Measurements from ENCODE around the gene CNN1.
"Not testable (repeated sequence)": the region's sequence is repeated elsewhere in the genome, so short reads cannot be mapped to it uniquely, and the experiment has no call there.

The CNN1 gene

DNA sequence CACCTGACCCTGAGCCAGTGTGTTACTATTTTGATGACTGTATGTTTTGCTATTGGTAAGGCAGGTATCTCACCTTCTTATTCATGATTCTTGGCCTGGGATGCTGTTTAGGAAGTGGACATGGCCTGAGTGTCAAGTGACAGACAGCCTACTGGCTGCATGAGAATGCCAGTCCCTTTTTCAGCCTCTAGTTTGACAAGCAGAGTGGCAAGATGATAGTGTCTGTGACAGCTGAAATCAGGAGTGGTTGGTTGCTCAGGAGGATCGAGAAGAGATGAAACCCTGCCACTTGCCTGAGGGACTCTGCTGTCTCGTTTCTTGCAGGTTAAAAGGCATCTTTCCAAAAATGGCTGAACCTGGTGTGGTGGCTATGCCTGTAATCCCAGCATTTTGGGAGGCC lies 27.5 kb downstream of the CNN1 start:
- DNase-seq (ENCODE audit: low read depth in 2 of 2): no peak
- TF ChIP-seq, protein P1, sequence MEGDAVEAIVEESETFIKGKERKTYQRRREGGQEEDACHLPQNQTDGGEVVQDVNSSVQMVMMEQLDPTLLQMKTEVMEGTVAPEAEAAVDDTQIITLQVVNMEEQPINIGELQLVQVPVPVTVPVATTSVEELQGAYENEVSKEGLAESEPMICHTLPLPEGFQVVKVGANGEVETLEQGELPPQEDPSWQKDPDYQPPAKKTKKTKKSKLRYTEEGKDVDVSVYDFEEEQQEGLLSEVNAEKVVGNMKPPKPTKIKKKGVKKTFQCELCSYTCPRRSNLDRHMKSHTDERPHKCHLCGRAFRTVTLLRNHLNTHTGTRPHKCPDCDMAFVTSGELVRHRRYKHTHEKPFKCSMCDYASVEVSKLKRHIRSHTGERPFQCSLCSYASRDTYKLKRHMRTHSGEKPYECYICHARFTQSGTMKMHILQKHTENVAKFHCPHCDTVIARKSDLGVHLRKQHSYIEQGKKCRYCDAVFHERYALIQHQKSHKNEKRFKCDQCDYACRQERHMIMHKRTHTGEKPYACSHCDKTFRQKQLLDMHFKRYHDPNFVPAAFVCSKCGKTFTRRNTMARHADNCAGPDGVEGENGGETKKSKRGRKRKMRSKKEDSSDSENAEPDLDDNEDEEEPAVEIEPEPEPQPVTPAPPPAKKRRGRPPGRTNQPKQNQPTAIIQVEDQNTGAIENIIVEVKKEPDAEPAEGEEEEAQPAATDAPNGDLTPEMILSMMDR (IDR thresholded peaks at IDR 0.05; ENCODE audit: low read depth, low read length): no peak
- H3K4me3 ChIP-seq (replicated peaks in 1 of 2; ENCODE audit: low read depth in 2 of 2, low read length in 2 of 2): no peak overlapping the region

DNA sequence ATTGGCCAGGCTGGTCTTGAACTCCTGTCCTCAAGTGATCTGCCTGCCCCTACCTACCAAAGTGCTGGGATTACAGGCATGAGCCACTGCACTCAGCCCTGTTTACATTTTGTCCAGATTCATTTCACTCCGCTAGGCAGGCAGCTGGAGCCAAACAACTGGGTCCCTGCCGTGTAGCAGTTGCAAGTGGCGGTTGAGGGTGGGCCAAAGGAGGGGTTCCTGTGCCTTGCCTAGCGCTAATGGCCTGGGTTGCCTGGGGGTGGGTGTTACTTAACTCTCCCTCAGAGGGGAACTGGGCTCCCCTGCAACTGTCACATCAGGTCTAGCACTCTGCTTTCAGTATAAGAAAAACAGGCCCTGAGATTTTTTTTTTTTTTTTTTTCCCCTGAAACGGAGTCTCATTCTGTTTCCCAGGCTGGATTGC lies 31.4 kb downstream of the CNN1 start:
- DNase-seq (ENCODE audit: low read depth in 2 of 2): no peak
- no peak overlapping the region for H3K4me3 ChIP-seq (replicated peaks in 1 of 2; ENCODE audit: low read depth in 2 of 2, low read length in 2 of 2)
- TF ChIP-seq, protein P1 (IDR thresholded peaks at IDR 0.05; ENCODE audit: low read depth, low read length): no peak

DNA sequence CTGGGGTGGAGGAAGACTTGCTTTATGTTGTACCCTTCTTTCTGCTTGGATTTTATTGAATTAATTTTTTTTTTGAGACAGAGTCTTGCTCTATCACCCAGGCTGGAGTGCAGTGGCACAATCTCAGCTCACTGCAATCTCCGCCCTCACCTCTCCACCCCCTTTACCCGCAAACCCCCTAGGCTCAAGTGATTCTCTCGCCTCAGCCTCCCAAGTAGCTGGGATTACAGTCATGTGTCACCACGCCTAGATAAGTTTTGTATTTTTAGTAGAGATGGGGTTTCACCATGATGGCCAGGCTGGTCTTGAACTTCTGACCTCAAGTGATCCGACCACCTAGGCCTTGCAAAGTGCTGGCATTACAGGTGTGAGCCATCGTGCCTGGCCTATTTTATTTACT lies 34.7 kb downstream of the CNN1 start:
- not testable (repeated sequence) for H3K4me3 ChIP-seq (replicated peaks in 1 of 2; ENCODE audit: low read depth in 2 of 2, low read length in 2 of 2); DNase-seq (ENCODE audit: low read depth in 2 of 2)

DNA sequence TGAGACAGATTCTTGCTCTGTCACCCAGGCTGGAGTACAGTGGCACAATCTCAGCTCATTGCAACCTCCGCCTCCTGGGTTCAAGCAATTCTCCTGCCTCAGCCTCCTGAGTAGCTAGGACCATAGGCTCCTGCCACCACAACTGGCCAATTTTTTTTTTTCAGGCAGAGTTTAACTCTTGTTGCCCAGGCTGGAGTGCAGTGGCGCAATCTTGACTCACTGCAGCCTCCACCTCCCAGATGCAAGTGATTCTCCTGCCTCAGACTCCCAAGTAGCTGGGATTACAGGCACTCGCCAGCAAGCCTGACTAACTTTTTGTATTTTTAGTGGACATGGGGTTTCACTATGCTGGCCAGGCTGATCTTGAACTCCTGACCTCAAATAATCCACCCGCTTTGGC lies 35.1 kb downstream of the CNN1 start:
- not testable (repeated sequence) for H3K4me3 ChIP-seq (replicated peaks in 1 of 2; ENCODE audit: low read depth in 2 of 2, low read length in 2 of 2); DNase-seq (ENCODE audit: low read depth in 2 of 2)

DNA sequence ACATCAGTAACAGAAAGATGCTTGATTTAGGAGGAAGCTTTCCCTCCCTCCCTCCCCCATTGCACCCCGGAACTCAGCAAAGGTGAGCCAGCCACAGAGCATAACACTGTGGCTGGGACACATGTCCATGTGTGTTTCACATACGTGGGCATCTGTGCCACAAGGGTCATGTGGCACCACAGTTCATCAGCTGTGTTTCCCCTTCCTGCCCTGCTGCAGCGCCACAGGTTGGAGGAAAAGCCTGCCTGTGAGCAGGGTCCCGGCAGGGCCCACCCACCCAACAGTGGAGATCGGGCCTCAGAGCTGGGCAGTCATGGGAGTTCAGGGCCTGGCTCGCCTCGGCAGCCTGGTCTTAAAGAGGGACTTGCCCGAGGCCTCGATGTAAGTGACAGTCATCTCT lies 36.0 kb downstream of the CNN1 start:
- DNase-seq (ENCODE audit: low read depth in 2 of 2): no peak

DNA sequence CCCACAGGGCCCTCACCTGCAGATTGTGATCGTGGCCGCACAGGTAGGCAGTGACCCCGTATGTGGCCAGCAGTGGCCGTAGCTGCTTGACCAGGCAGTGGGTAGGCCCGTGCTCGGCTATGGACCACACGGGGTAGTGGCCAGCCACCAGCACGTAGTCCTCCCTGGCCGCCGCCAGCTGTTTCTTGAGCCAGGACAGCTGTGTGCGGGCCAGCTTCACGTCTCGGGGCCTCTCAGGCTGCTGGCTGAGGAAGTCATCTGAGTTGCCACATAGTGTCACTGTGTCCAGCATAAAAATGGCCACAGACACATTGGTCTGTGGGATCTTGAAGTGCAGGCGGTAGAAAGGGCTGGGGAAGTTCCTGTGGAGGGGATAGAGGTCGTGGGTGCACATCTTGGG lies 37.6 kb downstream of the CNN1 start:
- DNase-seq (ENCODE audit: low read depth in 2 of 2): no peak
- TF ChIP-seq, protein P1 (IDR thresholded peaks at IDR 0.05; ENCODE audit: low read depth, low read length): no peak
- H3K4me3 ChIP-seq (replicated peaks in 1 of 2; ENCODE audit: low read depth in 2 of 2, low read length in 2 of 2): no peak overlapping the region

More for the DNA sequence above, 36.0 kb downstream of the CNN1 start:
- H3K4me3 ChIP-seq (replicated peaks in 1 of 2; ENCODE audit: low read depth in 2 of 2, low read length in 2 of 2): no peak overlapping the region
- TF ChIP-seq, protein P1 (IDR thresholded peaks at IDR 0.05; ENCODE audit: low read depth, low read length): no peak

DNA sequence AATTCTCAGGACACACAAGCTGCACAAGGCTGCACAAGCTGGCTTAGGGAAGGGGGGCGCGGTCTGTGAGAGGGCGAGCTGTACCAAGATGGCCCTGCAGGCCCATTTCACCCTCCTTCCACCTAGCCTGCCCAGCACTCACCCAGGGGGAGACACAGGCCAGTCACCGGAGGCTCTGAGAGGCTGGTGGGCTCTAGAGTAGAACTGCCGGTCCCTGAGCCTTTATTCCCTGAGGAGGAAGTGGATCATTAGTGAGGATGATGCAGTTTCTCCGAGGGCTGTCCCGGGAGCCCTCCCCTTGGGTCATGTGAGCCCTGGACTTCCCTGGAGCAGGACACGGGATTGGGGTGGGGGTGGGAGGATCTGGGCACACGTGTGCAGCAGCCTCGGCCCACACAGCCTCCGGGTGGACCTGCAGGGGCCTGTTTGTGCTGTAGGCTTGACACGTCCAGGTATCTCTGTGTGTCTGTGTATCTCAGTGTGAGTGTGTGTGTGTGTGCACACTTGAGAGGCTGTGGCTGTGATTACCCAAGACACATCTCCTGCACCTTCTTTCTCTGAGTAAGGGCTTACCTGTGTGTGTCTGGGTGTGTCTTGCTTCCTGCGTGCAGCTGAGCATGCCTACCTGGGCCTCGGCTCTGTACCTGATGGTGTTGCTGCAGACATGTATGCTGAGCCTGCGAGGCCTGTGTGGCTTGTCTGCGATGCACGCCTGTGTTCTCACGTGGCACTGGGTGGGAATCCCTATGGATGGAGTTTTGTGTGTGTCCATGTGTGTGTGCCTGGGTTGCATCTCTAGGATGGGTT lies 39.0 kb downstream of the CNN1 start, which contains the start of gene ACP5:
ACP5 (minus strand) TSS at position 195 of the 807 bp plus-strand sequence. CDS start 328 bp downstream, outside the sequence.
- TF ChIP-seq, protein P1 (IDR thresholded peaks at IDR 0.05; ENCODE audit: low read depth, low read length): no peak
- peak in 1 of 2 donors; percentile 11 for DNase-seq (ENCODE audit: low read depth in 2 of 2)
- H3K4me3 ChIP-seq (replicated peaks in 1 of 2; ENCODE audit: low read depth in 2 of 2, low read length in 2 of 2): peak within 1 kb of the TSS in 1 of 2 donors; percentile 4

Measured in cardiac fibroblast (primary cell).